ENCODE data around the gene GRID2.
"Not testable (repeated sequence)": the region's sequence is repeated elsewhere in the genome, so short reads cannot be mapped to it uniquely, and the experiment has no call there.

- TF ChIP-seq CTCF (conservative IDR thresholded peaks at IDR 0.05); ZFX (IDR thresholded peaks at IDR 0.05): not testable (repeated sequence)
Measured at GRCh38 chr4:92442131-92442530, 138.4 kb downstream of the GRID2 start.
